GM21526 (cell line): ENCODE data around the gene CSGALNACT2.

Source experiments
- ATAC-seq: cut with Tn5 transposase; IDR thresholded peaks from one replicate; pipeline ENCODE4 v1.9.1; 2021; ENCODE audit warnings: moderate library complexity; ENCODE audit not compliant: unreplicated experiment, low FRiP score

Gene CSGALNACT2

GRCh38 chr10:43199088-43199683 lies 60.9 kb downstream of the CSGALNACT2 start:
- ATAC-seq: no peak

GRCh38 chr10:43199684-43200537 lies 61.7 kb downstream of the CSGALNACT2 start:
- no peak for ATAC-seq

GRCh38 chr10:43200538-43201390 lies 62.5 kb downstream of the CSGALNACT2 start:
- ATAC-seq: no peak

DNA sequence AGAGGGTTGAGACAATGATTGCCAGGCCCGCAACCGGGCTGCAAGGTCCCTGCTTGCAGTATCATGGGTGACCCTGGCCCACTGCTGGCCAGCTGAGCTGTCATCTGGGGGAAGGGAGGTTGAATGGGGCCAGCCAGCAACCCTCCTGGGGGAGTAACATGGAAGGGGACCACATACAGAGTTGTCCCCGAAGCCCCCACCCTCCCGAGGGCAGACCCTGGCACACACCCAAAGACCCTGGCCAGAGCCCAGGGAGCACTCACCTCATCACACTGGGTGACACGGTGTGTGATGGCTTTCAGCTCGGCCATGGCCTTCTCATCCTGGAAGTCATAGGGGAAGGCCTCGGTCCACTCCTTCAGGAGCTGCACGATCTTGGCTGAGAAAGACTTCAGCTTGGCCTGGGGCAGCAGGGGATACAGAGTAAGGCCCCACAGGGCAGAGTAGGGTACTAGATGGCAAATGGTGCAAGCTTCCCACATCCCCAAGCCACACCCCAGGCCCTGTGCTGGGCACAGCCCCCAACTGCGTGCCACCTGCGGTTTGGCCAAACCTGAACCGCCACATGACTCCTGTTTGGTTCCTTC lies 63.4 kb downstream of the CSGALNACT2 start:
- ATAC-seq: no peak

GRCh38 chr10:43202224-43202656 lies 64.0 kb downstream of the CSGALNACT2 start:
- peak; percentile 49 for ATAC-seq

DNA sequence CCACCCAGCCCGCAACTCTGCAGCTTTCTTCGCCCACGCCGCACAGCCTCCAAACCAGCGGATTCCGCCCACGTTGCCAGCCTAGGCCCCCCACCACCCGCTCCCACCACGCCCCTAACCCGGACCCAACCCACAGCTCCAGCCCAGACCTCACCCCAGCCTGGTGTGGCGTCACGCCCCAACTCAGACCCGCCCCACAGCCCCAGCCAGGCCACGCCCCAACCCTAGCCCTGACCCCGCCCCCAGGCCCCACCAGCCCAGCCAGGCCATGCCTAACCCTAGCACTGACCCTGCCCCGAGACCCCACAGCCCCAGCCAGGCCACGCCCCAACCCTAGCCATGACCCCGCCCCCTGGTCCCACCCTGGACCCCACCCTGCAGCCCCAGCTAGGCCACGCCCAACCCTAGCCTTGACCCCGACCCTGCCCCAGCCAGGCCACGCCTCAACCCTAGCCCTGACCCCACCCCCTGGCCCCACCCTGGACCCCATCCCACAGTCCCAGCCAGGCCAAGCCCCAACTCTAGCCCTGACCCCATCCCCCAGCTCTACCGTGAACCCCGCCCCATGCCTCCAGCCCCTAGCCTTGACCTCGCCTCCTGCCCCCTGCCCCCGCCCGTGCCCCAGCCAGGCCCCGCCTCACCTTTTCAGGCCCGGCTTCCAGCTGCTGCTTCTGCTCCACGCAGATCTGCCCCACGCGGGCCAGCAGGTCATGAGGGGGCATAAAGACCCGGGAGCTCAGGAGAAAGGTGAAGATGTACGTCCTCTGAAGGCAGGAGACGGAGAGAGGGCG lies 64.6 kb downstream of the CSGALNACT2 start:
- ATAC-seq: no peak

- no peak for ATAC-seq
These were observed 65.3 kb downstream of the CSGALNACT2 start for GRCh38 chr10:43203448-43204041.

DNA sequence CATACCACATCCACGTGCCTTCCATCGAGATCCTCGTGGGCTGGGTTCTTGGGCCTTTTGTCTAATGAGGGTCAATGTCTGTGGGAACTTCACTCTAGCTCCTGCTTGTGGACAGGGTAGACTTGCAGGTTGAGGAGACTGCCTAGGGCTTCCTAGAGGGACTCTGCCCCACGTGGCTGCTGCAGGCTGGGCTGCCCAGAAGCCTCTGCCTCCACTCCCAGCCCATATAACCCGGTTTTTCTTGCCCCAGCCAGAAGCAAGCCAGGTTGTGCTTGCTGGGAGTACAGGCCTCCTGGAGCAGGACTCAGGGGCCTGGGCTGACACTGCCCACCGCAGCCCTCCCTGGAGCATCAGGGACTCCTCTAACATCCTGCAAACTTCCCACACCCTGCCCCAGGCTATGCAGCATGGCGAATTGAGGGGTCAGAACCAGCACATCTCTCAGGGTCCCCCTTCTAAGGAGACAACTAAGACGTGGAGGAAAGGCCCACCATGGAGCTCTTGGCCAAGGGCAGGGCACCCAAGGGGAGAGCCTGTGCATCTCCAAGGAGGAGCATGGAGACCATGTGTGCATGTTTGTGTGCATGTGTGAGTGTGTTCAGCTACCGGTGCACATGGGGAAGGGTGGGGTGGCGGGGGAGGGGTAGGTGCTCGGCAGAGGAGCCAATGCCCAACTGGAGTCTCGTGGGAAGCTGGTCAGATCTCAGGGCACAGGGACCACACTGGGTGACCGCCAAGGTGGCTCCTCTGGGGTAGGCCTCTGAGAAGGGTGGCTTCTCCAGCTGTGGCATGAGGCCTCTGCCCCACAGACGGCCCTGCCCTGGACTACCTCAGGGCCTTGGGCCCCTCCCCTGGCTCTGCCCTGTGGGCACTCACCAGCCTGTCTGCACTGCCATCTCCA lies 66.0 kb downstream of the CSGALNACT2 start:
- no peak for ATAC-seq

DNA sequence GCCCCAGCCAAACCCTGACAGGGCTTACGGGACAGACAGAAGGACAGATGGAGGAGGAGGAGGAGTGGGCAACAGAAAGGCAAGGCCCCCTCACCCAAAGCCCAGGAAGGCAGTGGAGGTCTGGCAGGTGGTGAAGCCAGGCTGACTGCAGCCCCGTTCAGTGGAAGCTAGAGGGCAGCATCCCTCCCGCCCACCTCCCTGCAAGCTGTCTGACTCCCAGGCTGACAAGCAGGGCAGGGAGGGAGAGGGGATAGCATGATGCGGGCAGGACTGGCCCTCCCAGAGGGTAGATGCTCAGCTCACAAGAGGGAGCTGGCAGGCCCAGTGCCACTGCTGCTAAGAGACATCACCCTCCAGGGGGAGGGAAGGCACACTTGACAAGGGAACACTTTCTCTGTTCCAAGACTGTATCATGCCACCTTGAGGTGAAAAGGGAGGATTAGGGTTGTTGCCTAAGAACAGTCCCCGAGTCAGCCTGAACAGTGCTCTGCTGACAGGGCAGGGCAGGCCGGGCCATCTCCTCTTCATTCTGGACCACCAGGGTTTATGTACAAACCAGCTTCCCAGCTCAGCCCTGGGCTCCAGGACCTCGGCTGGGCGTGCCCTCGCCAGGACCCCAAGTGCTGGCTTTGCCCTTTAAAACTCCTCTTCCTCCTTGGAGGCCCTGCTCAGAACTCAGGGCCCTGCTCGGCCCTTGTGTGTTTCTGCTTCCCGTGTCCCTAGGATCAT lies 66.9 kb downstream of the CSGALNACT2 start:
- ATAC-seq: peak; percentile 71

DNA sequence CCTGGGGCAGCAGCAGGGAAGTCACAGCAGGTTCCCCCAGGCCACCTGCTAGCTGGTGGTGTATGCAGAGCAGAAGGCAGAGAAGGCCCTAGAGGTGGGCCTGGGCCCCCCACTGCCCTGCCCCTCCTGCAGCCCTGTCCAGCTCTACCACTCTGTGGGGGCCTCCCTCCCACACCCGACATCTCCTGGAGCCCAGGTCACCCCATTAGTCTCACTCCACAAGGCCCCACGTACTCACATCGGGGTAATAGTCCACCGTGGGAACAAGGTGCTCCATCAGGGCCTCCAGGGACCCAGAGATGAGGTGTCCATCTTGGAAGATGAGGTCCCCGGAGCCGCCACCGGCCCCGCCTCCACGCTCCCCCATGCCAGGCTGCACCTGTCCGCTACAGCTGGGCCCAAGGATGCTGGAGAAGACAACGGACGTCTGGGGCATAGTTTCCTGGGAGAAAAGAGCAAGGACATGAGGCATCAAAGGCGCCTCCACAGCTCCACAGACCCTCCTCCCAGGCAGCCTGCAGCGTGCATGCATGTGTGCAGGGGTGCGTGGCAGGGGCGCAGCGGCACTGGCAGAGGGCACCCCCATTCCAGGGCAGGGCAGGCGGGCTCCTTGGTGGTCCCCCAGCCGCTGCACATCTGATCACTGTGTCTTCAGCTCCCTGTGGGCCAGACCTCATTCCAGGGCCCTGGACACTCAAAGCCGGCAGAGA lies 67.6 kb downstream of the CSGALNACT2 start:
- ATAC-seq: no peak

DNA sequence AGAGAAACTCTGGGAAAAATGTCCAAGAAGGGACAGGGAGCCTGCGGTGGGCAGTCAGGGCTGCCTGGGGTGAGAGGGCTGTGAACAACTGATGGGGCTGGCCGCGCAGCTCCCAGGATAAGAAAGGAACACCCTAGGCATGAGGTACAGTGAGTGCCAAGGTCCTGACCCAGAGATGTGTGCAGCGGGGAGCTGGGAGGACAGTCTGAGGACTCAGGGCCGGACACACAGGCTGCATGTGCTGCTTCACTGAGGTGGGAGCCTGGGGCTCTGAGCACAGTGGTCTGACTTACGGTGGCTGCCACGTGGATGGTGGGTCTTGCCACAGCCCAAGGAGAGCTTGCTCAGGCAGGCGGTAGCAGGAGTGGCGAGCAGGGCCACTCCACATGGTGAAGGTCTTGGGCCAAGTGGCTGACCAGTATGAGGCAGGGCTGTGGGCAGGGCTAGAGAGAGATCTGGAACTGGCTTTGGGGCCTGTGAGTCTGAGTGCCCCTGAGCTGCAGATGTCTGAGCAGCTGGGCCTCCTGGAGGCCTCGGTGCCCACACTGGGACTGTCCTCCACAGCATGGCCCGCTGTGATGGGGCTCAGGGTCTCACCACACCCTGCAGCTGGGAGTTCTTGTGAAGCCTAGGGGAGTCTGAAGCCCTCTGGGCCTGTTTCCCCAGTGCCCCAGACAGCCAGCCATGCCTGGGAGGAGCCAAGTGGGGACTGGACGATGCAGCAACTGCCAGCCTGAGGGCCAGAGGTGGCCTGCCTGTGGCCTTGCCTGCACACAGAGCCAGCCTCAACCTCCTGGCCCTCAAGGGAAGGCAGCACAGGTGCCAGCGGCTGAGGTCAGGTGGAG lies 68.4 kb downstream of the CSGALNACT2 start:
- ATAC-seq: no peak

DNA sequence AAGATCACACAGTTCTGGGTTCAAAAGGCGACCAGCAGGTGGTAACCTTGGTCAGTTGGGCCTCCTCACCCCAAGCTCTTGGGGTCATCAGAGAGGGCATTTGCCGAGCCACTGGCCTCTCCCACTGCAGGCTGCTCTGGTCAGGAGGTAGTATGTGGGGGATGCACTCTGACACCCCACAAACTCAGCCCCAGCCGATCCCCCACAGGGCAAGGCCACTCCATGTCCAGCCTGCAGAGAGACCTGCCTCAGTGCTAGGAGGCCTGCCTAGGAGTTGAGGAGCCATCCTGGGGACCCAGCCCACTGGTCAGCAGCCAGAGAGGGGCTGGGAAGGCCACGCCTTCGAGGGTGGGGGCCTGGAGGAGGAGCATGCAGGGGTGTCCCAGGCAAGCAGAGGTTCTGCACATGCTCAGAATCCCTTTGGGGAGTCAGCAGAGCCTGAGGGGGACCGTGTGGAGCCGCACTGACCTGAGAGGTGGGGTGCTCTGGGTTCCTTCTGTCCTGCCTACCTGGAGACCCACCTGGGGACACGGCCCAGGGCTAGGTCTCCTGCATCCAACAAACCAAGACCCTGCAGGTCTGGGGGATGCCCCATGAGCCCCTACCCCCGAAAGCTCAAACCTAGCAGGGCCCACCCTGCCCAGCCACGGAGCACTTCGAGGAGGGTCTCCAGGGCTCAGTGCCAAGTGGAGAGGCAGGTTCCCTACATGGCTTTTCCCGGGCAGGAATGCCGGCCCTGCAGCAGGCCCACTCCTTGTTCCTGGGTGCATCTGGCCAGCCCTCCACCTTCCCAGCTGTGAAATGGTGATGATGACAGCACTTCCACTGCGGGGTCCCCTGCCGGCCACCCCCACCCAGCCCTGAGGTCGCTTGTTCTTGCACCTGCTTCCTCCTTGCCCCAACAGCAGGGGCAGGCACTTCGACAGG lies 70.2 kb downstream of the CSGALNACT2 start:
- ATAC-seq: no peak

- no peak for ATAC-seq
These were observed 70.8 kb downstream of the CSGALNACT2 start for GRCh38 chr10:43209074-43209455.

DNA sequence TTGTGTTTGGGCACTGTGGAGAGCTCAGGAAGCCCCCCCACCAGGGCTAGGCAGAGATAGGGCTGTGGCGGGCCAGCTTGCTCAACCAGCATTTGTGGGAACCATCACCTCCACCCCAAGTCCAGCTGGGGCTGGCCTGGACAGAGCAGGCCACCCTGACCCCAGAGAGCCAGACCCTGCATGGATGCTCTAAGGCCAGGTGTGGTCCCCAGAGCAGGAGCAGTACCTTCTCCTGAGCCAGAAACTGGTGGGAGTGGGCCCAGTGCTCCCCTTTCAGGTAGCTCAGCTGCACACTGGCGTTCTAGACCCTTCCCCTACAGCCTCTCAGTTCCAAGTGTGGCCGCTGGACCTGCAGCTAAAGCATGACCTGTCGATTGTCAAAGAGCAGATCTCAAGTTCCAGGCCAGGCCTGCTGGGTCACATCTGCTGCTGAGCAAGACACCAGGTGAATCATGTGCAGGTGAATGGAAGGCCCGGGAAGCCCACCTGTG lies 71.5 kb downstream of the CSGALNACT2 start:
- ATAC-seq: no peak

- ATAC-seq: no peak
These were observed 72.3 kb downstream of the CSGALNACT2 start for GRCh38 chr10:43210556-43210955.
